ENCODE results near the gene VGLL4. TPM values are rescaled to one million over a fixed set of nuclear protein-coding genes. Genes with fewer than 3 reads are reported as not detected.
A peak's percentile ranks its signal among the peaks of the same experiment; 100 is the strongest.

The VGLL4 gene
- polyA plus RNA-seq, 2 of the 4 experiments (the other 2 are of a cell fraction): 24.7 to 28.1 TPM

DNA sequence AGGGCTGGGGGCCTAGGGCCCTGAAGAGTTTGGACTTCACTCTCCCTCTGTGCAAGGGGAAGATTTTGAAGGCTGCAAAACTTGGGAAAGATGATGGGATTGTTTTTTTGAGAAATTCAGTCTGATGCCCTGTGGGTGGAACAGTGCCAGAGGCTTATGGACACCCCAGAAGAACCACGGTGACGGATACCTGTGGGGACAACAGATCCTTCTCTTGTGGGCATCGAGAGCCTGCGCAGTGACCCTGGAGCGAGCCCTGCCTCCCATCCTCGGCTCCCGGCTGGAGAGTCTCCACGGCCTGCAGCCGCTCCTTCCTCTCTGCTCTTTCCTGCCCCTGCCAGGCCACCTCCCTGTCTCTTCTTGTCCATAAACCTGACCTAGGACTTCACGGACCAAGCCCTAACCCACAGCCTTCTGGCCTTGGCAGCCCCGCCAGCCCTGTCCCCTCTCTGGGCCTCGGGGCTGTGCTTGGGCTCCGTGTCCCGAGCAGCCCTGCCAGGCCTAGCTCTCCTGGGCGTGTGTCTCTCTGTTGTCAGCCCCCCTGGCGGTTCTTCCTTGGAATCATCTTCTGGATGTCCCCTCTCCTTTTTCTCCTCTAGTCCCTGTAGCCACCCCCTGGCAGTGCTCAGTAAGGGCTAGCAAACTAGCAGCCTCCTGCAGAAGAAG lies 98.4 kb downstream of the VGLL4 start:
- ATAC-seq: peak; percentile 18 to 22; a peak in 3 of 6 replicates
- Histone ChIP-seq H3K4me1 (no peaks in the 10 kb centered on the region), H3K27ac (no peak overlapping the region), H3K9me3 (no peaks in the 10 kb centered on the region), H3K4me3 (no peak overlapping the region), H3K4me2 (no peak overlapping the region)
- DNase-seq (ENCODE audit: low read depth in 1 of 2, low spot score in 1 of 2): no peak
- TF ChIP-seq RAD21 (conservative IDR thresholded peaks at IDR 0.05 in 1 of 2, IDR thresholded peaks at IDR 0.05 in 1 of 2): no peak
- no peak for TF ChIP-seq ZFP36 (IDR thresholded peaks at IDR 0.05; ENCODE audit: borderline replicate concordance, partially characterized antibody)
- TF ChIP-seq, protein P1, sequence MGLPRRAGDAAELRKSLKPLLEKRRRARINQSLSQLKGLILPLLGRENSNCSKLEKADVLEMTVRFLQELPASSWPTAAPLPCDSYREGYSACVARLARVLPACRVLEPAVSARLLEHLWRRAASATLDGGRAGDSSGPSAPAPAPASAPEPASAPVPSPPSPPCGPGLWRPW (IDR thresholded peaks at IDR 0.05): no peak
- no peak for TF ChIP-seq CBX2 (IDR thresholded peaks at IDR 0.05; ENCODE audit: borderline replicate concordance, low read depth)
- no peak for TF ChIP-seq CEBPB (IDR thresholded peaks at IDR 0.05)
- TF ChIP-seq SMC3 (IDR thresholded peaks at IDR 0.05): no peak
- no peak for TF ChIP-seq SREBF2 (IDR thresholded peaks at IDR 0.05)
- TF ChIP-seq CBX8 (IDR thresholded peaks at IDR 0.05): no peak
- TF ChIP-seq, protein P2, sequence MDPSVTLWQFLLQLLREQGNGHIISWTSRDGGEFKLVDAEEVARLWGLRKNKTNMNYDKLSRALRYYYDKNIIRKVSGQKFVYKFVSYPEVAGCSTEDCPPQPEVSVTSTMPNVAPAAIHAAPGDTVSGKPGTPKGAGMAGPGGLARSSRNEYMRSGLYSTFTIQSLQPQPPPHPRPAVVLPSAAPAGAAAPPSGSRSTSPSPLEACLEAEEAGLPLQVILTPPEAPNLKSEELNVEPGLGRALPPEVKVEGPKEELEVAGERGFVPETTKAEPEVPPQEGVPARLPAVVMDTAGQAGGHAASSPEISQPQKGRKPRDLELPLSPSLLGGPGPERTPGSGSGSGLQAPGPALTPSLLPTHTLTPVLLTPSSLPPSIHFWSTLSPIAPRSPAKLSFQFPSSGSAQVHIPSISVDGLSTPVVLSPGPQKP (IDR thresholded peaks at IDR 0.05; ENCODE audit: low read depth, low read length): no peak
- no peak for TF ChIP-seq FOSL2 (IDR thresholded peaks at IDR 0.05)
- no peak for TF ChIP-seq FOSL2 (CRISPR knock-in tag; IDR thresholded peaks at IDR 0.05)
- TF ChIP-seq ZNF302 (CRISPR knock-in tag; IDR thresholded peaks at IDR 0.05): no peak
- TF ChIP-seq HDAC2 (IDR thresholded peaks at IDR 0.05): no peak
- TF ChIP-seq, protein P3, sequence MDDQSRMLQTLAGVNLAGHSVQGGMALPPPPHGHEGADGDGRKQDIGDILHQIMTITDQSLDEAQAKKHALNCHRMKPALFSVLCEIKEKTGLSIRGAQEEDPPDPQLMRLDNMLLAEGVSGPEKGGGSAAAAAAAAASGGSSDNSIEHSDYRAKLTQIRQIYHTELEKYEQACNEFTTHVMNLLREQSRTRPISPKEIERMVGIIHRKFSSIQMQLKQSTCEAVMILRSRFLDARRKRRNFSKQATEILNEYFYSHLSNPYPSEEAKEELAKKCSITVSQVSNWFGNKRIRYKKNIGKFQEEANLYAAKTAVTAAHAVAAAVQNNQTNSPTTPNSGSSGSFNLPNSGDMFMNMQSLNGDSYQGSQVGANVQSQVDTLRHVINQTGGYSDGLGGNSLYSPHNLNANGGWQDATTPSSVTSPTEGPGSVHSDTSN (IDR thresholded peaks at IDR 0.05): no peak
- TF ChIP-seq EHMT2 (IDR thresholded peaks at IDR 0.05; ENCODE audit: low read depth): no peak
- TF ChIP-seq HOXA7 (CRISPR knock-in tag; IDR thresholded peaks at IDR 0.05): no peak
- TF ChIP-seq JUNB (IDR thresholded peaks at IDR 0.05): no peak
- no peak for TF ChIP-seq FOXS1 (CRISPR knock-in tag; IDR thresholded peaks at IDR 0.05)
- no peak for TF ChIP-seq RNF2 (IDR thresholded peaks at IDR 0.05; ENCODE audit: borderline replicate concordance, low read depth)
- no peak for TF ChIP-seq KDM5A (IDR thresholded peaks at IDR 0.05)
- TF ChIP-seq MAZ (IDR thresholded peaks at IDR 0.05; ENCODE audit: borderline replicate concordance, low read depth, low read length): no peak
- POLR2A ChIA-PET: interaction anchor here (0.6 kb wide), 1 partner anchor 12 kb away, joined by 4 read pairs; no protein-coding TSS in a partner anchor
- FAIRE-seq: no peak
- CTCF ChIA-PET: interaction anchor here (0.7 to 1.4 kb wide), 3 partner anchors 10 to 167 kb away, joined by 3 to 5 read pairs (median 4); no protein-coding TSS in a partner anchor
- 95% methylated on average over 14 of the region's 16 CpGs for whole genome bisulfite sequencing (ENCODE audit: missing lambda C conversion rate)

DNA sequence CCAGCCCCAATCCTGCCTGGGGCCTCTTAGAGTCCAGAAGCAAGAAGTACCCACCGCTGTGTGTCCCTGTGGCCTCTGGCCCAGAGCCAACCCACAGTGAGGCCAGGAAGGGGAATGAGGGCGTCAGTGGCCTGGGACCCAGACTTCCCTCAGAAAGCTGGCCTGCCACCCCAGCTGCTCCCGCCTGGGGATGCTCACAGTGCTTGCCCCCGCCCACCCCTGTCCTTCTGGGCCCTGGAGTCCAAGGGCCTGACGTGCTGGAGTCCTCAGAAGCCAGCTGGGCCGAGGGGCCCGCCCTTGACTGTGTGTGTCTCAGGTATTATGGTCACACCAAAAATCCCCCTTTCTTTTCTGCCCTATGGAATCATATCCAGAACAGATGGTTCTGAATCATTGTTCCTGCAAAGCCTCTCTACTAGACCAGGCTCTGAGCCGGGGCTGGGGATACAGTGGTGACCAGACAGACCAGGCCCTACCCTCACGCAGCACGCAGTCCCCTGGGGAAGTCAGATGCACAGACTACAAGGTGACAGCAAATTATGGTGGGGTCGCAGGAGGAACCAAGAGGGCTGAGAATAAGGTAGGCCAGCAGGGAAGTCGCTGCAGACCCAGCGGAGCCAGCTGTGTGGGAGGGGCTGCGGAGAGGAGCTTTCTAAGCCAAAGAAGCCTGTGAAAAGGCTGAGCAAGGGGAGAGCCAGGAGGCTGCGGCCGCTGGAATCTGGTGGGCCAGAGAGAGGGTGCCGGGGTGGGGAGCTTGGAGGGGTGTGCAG lies 99.1 kb downstream of the VGLL4 start:
- H3K27ac ChIP-seq: no peak overlapping the region
- DNase-seq (ENCODE audit: low read depth in 1 of 2, low spot score in 1 of 2) (no peak), FAIRE-seq (no peak), ATAC-seq (peak in 1 of 2 experiments; percentile 11; a peak in 2 of 6 replicates)
- ChIA-PET CTCF (interaction anchor here (1.1 kb wide), 1 partner anchor 166 kb away, joined by 3 read pairs; no protein-coding TSS in a partner anchor), POLR2A (no interaction called here)
- H3K4me3 ChIP-seq: no peak overlapping the region
- H3K9me3 ChIP-seq: no peaks in the 10 kb centered on the region
- H3K4me1 ChIP-seq: no peaks in the 10 kb centered on the region
- TF ChIP-seq MAFK (IDR thresholded peaks at IDR 0.05; ENCODE audit: partially characterized antibody) (no peak), POLR2A (IDR thresholded peaks at IDR 0.05; ENCODE audit: low read length) (no peak), ZFP36 (IDR thresholded peaks at IDR 0.05; ENCODE audit: borderline replicate concordance, partially characterized antibody) (no peak), GATA3 (IDR thresholded peaks at IDR 0.05; ENCODE audit: borderline replicate concordance) (no peak), MYC (IDR thresholded peaks at IDR 0.05; ENCODE audit: borderline replicate concordance, low read length) (no peak), POLR2AphosphoS2 (conservative IDR thresholded peaks at IDR 0.05; ENCODE audit: low read length) (no peak), RNF2 (IDR thresholded peaks at IDR 0.05; ENCODE audit: borderline replicate concordance, low read depth) (no peak), JUNB (IDR thresholded peaks at IDR 0.05) (no peak)
- TF ChIP-seq, protein P4, sequence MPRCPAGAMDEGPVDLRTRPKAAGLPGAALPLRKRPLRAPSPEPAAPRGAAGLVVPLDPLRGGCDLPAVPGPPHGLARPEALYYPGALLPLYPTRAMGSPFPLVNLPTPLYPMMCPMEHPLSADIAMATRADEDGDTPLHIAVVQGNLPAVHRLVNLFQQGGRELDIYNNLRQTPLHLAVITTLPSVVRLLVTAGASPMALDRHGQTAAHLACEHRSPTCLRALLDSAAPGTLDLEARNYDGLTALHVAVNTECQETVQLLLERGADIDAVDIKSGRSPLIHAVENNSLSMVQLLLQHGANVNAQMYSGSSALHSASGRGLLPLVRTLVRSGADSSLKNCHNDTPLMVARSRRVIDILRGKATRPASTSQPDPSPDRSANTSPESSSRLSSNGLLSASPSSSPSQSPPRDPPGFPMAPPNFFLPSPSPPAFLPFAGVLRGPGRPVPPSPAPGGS (IDR thresholded peaks at IDR 0.05): no peak
- 88% methylated on average over 16 of the region's 17 CpGs for WGBS (ENCODE audit: missing lambda C conversion rate)
- no peak overlapping the region for H3K4me2 ChIP-seq

Data from A549 (cell line).